ENCODE measurements around the gene NDUFAF2.

DNA sequence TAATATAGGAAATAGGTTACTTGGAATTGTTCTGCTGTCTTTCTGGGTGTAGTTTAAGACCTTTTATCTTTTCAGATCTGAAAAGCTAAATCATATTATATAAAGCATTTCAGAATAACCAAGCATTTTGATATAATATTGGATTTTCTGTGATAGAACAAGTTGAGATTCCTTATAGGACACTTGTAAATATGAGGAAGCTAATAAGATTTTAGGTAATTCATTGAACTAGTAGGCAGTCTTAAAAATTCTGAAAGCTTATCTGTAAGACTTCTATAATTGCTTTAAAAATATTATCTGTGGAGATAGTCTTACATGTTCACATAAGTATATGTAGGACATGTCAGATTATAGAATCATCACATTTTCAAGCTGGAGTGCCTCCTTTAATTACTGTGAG lies 114.5 kb downstream of the NDUFAF2 start:
- TF ChIP-seq, protein P1, sequence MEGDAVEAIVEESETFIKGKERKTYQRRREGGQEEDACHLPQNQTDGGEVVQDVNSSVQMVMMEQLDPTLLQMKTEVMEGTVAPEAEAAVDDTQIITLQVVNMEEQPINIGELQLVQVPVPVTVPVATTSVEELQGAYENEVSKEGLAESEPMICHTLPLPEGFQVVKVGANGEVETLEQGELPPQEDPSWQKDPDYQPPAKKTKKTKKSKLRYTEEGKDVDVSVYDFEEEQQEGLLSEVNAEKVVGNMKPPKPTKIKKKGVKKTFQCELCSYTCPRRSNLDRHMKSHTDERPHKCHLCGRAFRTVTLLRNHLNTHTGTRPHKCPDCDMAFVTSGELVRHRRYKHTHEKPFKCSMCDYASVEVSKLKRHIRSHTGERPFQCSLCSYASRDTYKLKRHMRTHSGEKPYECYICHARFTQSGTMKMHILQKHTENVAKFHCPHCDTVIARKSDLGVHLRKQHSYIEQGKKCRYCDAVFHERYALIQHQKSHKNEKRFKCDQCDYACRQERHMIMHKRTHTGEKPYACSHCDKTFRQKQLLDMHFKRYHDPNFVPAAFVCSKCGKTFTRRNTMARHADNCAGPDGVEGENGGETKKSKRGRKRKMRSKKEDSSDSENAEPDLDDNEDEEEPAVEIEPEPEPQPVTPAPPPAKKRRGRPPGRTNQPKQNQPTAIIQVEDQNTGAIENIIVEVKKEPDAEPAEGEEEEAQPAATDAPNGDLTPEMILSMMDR (IDR thresholded peaks at IDR 0.05; ENCODE audit: low read depth, low read length): no peak
- TF ChIP-seq EZH2phosphoT487 (IDR thresholded peaks at IDR 0.05; ENCODE audit: low read depth): no peak
